ENCODE data around the gene EPHA7.

The EPHA7 gene

DNA sequence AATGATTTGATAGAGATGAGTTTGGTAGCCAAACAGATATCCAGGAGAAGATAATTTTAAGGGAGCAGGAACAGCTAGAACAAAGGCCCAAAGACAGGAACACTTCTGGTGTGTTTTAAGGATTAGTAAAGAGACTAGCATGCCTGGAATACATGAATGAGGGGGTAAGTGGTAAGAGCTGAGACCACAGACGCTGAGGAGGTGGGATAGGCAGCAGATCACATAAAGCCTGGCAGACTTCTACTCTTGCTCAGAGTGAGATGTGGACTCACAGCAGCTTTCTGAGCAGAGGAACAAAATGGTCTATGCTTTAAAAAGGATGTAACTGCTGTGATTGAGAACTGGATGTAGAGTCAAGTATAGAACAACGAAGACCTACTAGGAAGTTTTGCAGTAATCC, 100.1 kb downstream of the EPHA7 start:
- no peak for DNase-seq

DNA sequence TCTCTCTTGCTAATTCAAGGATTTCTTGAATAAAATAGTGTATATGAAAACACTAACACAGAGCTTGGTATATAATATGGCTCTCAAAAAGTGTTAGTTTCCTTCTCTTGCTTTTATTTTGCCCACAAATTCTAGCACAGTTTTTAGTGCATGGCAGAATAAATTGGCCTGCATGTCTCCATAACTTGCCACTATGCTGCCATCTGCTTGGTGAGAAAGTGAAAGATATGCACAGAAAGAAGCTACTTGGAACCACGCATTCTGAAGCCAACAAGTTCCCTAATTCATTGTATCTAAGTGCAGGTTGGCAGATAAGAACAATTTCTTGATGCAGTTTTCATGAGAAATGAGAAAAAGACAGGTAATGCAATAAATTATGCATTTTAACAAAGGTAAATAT, 101.2 kb downstream of the EPHA7 start:
- no peak for DNase-seq

DNA sequence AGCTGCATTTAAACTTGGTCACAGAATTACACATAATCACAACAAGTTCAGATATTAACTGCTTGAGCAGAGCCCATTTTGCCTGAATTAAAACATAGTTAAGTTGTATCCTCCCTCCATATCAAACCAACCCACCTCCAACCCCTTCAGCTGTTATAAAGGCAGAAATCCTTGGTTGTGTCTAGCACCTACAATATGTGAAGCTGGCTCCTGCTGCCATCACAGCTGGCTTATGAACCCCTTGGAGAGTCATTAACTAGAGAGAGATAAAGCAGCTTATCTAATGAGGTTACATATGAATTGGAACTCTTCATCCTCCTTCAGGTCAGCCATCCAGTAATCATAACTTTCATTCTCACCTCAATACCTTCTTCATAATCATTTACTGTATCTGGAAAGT, 101.8 kb downstream of the EPHA7 start:
- DNase-seq: no peak

DNA sequence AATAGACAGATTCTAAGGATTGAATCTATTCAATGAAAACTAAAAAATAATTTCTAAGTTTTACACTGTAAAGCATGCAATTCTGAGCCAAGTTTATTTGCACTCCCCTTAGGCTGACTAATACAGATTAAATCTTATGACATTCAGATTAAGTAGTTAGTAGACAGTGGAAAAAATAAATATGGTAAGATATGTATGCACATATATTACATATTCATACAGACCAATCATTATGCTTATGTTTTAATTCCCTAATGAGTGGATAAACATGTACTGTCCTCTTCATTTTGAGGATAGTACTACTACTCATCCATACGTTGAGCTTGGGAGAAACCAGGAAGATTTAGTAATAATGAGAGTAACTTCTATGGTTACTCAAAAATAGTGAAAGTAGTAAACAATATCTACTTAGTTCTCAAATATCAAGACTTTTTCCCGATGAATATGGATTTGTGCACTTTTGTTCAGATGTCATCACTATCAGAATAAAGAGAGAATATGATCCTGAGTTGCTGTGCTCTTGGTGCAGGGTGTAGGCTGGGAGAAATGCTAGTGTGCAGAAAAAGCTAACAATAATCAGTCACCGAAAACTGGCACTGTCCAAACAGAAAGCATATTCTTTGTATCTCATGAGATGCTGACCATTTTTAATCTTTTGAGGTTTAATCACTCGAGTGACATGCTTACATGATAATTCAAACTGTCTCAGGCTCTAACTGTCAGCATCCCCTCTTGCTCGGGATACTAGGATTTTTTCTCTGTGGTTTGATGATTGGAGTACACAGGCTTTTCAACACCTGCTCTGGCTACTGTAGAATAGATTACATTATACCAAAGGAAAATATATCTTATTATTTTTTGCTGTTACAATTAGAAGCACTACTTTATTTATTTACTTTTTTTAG, 111.6 kb downstream of the EPHA7 start:
- no peak for DNase-seq

DNA sequence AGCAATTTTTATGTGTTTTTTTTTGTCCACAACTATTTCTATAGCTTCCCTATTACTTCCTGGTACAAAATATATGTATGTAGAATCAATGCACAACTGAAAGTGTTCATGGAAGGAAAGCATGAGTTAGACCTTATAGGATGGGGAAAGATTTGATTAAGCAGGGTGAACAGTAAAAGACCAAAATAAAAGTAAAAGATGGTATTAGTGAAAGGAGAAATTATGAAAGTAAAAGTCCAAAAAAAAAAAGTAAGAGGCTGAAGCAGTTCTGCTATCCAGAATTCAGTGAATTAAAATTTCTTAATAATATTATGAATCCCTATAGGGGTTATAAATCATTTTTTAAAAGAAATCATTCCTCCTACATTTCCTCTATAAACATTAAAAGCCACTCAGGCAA, 114.3 kb downstream of the EPHA7 start:
- DNase-seq: no peak

DNA sequence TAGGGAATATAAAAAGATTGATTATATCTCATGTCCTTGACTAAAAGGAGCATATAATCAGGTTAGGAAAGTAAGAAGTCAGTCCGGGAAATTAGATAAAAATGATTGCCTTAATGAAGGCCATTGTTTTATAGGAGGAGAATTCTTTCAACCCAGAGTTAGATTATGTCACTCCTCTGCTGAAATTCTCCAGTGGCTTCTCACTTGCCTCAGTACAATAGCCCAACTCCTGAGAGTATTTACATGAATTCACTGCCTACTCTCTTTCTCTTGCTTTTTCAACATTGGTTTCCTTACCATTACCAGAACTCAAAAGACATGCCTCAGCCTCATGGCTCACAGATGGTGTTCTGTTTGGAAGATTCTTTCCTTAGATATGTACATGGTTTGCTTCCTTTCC, 114.9 kb downstream of the EPHA7 start:
- DNase-seq: no peak

DNA sequence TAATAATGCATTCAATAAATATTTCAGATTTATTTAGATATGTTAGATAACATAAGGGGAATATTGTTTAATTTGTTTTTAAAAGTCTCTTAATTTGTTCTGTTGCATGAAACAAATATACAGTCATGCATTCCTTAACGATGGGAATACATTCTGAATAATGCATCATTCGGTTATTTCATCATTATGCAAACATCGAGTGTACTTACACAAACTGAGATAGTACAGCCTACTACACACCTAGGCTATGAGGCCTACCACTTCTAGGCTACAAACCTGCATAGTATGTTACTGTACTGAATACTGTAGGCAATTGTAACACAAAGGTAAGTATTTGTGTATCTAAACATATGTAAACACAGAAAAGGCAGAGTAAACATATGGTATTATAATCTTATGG, 118.7 kb downstream of the EPHA7 start:
- no peak for DNase-seq

DNA sequence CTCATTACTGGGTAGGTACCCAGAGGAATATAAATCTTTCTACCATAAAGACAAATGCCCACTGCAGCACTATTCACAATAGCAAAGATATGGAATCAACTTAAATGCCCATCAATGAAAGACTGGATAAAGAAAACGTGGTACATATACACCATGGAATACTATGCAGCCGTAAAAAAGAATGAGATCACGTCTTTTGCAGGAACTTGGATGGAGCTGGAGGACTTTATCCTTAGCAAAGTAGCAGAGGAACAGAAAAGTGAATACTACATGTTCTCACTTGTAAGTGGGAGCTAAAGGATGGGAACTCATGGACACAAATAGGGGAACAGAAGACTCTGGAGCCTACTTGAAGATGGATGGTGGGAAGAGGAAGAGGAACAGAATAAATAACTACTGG, 119.7 kb downstream of the EPHA7 start:
- DNase-seq: no peak

DNA sequence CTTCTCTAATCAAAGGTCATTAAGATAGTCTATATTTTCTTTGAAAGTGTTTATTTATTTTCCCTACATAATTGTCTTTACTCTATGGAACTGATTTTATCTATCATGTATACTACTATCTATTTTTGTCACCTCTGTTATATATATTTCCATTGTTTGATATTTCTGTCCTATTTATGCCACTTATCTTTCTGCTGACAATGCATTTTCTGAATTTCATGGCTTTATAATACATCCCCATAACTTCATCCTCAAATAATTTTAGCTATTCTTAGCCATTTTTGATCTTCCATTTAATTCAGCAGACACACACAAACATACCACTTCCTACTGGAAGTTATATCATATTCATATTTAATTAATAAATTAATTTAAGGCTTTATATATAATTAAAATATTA, 123.7 kb downstream of the EPHA7 start:
- DNase-seq: no peak

DNA sequence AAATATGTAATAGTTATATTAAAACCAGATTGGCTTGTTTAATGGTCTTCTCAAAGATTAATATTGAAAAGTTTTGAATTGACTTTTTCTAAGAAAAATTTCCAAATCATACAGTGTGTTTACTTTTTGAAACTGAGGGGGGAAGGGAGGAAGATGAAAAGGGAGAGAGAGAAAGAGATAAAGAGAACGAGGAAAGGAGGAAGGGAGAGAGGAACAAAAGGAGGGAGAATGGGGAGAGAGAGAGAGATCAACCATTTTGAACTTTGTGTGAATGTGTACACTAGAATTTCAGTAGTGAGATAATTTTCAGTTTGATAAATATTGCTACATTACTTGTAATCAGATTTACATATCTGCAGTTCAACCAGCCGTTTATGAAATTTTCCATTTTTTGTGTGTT, 124.5 kb downstream of the EPHA7 start:
- DNase-seq: no peak

DNA sequence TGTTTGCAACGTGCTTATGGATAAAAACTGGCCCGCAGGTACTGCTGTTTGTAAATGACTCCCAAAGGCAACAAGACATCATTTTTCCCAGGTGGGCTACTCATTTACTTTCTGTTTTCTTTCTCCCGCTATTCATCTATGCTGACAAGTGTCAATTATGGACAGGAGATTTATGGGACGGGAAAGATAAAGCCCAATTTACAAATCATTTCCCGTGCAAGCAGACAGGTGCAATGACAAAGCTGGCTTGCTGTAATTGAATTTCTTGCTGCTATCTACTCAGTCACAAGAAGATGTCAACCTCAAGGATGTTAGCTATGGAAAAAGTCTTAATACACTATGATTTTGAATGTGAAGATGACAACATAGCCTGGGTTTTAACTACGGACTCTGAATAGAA, 125.5 kb downstream of the EPHA7 start:
- DNase-seq: no peak

DNA sequence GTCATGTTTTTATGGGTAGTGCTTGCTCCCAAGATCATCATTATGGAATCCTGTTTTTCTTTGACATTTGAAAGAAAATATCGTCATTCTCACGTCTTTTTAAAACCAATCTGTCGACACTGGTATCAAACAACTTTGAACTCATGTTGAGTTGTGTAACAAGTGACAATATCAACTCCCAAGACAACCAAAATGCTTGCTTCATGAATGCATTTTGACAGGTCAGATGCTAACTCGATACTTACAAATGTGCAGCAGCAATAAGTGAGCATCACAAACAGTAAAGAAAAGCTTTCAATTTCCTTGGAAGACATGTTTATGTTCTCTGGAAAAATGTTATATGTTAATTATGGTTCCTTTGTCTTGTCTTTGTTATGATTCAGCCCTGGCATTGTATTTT, 125.9 kb downstream of the EPHA7 start:
- no peak for DNase-seq

DNA sequence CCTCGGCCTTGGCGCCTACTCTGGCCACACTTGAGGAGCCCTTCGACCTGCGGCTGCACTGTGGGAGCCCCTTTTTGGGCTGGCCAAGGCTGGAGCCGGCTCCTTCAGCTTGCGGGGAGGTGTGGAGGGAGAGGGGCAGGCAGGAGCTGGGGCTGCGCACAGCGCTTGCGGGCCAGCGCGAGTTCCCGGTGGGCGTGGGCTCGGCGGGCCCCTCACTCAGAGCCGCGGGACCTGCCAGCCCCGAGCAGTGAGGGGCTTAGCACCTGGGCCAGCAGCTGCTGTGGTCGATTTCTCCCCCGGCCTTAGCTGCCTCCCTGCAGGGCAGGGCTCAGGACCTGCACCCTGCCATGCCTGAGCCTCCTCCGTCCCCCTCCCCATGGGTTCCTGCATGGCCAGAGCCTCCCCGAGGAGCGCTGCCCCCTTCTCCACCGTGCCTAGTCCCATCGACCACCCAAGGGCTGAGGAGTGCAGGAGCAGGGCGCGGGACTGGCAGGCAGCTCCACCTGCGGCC, 136.8 kb downstream of the EPHA7 start:
- DNase-seq: no peak

DNA sequence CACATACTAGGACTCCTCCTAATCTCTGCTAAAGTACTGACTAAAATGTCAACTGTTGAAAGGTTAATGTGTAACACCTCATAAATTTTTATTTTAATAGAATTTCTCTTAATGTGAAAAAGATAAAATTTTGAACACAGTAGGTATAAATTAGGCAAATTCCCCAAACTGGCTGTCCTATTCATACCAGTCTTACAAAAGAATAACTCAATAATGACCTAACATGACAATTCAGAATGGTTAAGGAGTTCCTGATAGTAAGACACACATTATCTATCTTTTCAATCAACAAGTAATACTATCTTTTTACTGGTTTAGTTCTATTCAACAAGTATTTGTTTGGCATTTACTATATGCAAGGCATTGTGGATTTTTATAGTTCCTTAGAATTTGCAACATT, 141.1 kb downstream of the EPHA7 start:
- DNase-seq: no peak

DNA sequence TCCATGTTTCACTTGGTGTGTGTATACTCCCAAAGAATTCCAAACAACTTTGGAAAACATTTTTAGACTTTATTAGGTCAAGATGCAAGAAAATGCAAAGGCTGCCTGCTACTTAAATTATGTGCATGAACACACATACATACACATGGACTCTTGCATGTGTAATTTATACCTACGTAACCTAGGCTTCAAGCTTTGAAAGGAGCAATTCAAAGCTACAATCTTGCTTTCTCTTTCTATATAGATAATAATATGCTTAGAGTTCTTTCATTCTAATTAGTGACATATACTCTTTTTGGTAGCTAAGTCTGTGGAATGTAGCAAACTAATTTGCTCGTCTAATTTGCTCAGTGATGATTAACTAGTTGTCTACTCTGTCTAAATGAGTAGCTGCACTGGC, 146.5 kb downstream of the EPHA7 start:
- no peak for DNase-seq

DNA sequence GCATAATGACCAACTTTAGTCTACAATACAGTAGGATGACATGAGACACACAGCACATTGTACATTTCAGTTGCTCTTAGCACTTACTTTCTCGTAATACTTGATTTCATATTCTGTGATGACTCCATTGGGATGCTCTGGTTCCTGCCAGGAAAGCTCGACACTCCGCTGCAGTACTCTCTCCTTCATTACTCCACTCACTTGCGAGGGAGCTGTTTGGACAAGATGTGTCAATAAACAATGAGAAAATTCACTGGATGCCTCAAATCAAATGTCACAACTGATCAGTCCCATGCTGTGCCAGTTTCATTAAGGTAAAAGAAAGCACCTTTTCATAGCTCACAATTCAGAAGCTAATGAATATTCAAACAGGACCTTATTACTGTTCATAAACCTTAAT, 147.1 kb downstream of the EPHA7 start:
- DNase-seq: no peak

DNA sequence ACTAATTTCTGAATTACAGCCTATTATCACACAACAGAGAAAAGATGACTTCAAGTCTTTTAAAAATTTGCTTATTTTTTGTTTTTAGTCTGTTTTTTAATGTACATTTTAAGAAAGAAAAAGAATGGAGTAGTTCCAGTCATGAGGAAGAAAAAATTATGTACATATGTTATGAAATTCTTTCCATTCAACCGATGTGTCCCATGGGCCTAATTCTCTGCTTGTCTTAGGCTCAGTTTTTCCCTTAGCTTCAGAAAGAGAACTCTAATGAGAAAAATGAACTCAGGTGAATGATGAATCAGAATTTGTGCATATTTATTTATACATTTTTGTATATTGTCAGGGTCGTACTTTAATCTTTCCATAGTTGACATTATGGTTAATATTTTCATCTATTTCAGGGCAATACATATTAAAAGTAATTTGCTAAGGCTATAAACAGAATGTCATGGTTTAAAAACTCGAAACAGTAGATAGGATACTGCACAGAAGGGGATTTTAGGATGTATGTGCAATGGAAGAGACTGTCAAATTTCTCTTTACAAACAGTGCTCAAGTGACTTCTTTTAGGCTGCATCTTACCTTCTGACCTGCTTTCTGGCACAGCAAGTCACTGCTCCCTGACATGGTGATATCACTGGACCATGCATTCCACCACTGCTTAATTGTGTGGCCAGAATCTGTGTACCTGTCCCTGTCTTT, 153.1 kb downstream of the EPHA7 start:
- no peak for DNase-seq

DNA sequence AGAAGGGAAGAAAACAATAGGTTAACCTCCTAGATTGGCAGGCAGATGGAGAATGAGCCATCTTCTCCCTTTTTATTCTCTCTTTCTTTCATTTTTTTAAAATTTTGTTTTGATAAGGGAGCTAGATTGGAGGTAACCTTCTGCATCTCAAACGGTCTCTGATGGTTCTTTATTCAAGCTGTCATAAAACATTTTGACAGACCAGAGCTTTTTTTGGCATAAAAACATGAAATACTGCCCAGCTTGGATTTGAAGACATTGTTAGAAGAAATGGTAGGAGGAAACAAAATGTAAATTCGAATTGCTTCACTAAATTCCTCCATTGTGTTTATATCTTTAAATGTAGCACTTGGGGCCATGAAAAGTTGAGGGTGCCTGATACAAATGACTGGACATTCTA, 158.5 kb downstream of the EPHA7 start:
- no peak for DNase-seq

DNA sequence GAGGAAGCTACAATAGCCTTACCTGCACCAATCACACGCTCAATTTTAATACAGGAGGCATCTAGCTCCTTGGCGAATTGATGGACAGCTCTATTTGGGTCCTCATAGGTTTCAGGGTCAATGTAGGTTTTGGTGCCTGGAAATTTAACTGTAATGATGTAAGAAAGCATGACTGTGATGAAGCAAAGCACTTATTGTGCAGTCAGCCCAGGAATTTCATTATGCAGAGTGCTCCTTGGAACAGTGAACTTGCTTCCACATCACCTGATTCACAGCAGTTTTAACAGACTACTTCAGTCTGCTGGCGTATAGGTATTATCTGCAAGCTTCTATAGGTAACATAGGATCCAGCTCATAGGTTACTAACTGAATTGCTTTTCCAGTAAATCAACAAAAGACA, 160.0 kb downstream of the EPHA7 start:
- no peak for DNase-seq

DNA sequence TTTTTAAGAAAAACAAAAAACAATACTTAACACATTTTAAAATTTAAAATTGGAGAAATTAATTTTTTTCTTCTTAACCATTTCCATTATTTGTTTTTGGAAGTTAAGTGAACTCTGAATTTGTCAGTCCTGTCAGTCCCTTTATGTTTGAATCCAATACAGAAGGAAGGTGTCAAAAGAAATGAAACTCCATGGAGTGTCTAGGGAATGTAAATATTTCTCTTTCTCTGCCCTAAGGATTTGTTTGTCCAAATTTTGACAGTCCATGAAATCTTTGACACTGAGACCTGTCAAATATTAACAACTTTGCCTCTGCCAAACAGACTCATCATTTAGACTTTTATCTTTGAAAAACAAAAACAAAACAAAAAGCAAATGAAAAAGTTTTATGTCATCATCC, 166.4 kb downstream of the EPHA7 start:
- no peak for DNase-seq

DNA sequence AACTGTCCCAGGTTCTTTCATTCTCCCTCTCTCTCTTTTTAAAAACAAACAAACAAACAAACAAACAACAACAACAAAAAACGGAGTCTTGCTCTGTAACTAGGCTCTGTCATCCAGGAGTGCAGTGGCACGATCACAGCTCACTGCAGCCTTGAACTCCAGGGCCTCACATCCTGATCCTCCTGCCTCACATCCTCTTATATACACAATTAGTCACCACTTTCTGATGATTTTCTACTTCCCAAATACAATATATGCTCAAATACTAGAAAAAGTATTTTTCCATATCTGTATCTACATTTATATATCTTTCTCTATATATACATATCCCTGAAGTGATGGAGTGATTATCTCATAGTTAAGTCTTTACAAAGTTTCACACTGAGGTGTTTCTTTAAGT, 170.7 kb downstream of the EPHA7 start:
- no peak for DNase-seq

DNA sequence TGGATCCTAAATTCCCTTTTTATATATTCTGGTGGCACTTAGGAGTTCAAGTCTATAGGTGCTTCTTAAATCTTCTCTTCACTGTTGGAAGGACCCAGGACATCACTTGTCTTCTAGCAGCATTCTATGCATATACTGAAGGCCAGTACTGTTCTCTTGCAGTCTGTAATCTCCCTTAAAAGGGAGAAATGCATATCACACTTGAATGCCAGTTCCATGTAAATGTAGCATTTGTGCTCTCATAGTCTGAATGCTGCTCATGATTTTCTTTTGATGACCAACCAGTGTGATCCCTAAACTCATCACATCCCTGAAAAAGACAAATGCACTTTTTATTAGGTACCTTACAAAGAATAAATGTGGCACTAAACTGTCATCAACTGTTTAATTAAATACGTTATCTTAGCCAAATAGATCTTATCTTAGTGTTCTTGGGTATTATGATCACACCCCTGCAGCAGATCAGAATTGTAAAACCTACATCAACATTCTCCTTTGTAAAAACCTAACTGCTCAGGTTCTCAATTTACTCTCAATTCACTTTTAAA, 176.1 kb downstream of the EPHA7 start:
- no peak for DNase-seq

DNA sequence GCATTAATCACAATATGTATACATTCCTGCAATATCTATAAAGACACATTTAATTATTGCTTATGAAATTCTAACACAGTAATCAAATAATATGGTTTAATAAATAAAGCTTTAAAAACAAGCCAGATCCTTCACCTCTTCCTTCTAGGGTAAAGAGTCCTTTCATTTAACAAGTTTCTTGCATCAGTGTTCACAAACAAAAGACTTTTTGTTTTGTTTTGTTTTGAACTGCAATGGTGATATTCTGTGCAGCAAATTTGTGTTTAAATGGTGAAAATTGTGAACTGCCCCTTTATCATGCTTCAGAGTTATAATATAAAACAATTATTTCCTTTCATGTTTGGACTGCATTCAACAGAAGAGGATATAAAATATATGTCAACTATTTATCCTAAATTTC, 177.3 kb downstream of the EPHA7 start:
- DNase-seq: no peak

DNA sequence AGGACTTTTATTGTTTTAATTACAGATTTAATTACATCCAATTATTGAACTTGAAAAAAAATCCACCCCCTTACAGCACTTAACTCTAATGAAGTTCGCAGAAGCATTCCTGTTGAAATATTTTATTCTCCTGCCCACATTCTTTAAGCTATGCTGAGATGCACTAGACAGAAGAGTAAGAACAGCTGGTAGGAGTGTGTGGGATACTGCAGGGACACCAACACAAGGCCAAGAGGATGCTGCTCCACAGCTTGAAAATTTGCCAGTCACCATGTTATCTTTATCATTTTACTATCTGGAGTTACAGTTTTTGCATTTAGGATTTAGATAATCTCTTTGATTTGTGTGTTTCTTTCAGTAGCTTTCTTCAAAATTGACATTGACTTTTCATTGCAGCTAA, 180.7 kb downstream of the EPHA7 start:
- no peak for DNase-seq

Data from left hindlimb (tissue), 1 donor.